Measurements from ENCODE around the gene HOXB5.

Gene HOXB5

DNA sequence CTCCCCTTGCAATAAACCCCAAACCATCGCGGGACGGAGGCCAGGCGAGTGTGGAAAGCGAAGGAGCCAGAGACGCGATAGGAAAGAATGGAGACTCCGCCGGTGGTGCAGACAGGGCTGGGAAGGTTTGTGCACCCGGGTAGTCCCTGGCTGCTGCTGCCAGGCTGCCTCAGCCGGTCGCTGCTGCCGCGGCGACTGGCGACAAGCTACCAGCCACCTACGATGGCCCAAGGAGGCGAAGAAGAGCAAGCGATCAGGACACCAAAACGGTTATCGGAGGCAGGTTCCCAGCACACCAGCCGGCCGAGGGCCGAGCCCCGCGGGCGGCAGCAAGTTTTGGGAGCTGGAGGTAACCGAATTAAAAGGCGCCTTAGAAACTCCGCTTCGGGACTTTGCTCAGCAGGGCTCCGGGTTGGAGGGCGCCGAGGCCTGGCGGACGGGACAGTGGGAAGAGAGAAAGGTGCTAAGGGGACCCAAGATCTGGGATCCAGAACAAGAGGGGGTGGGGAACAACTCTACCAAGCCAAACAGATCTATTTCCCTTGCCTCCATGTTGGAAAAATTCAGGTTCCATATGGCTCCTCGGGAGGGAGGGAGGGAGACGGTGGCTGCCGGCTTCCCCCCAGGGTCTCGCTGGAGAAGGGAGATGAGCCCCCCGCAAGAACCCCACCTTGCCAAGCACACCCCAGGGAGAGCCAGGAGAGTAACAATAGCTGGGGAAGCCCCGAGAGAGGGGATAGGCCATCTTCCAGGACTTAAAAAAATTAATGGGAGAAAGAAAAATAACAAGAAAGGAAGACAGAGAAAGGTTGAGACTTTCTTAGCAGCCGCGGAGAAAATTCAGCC is 38.9 kb downstream of the HOXB5 start:
- H3K27me3 ChIP-seq (ENCODE audit: control insufficient read depth in 1 of 2, insufficient read depth in 2 of 2, low read length in 2 of 2) = peaks cover 0 to 3% of the 10 kb centered on the region in 2 donors
- peak overlapping the region; percentile 96 for H3K27ac ChIP-seq (ENCODE audit: low read length)
- H3K9ac ChIP-seq (ENCODE audit: low read length in 2 of 2) = peak overlapping the region; percentile 84 to 87
- H3K36me3 ChIP-seq (ENCODE audit: control insufficient read depth in 2 of 2, insufficient read depth in 2 of 2, low read length in 2 of 2) = peaks cover 3% of the 10 kb centered on the region in 2 donors
- no peaks in the 10 kb centered on the region for H3K9me3 ChIP-seq (ENCODE audit: control insufficient read depth in 2 of 2, low read length in 2 of 2)
- peaks cover 77% of the 10 kb centered on the region for H3K4me1 ChIP-seq (ENCODE audit: control insufficient read depth, insufficient read depth, low read length)
- H3K4me3 ChIP-seq (ENCODE audit: low read length in 2 of 2) = peak overlapping the region; percentile 65 to 75

GRCh38 chr17:48553826-48554225 is 39.8 kb downstream of the HOXB5 start:
- H3K27ac ChIP-seq (ENCODE audit: low read length) = peak overlapping the region; percentile 96
- H3K27me3 ChIP-seq (ENCODE audit: control insufficient read depth in 1 of 2, insufficient read depth in 2 of 2, low read length in 2 of 2) = peaks cover 0 to 3% of the 10 kb centered on the region in 2 donors
- H3K36me3 ChIP-seq (ENCODE audit: control insufficient read depth in 2 of 2, insufficient read depth in 2 of 2, low read length in 2 of 2) = peaks cover 3% of the 10 kb centered on the region in 2 donors
- H3K4me1 ChIP-seq (ENCODE audit: control insufficient read depth, insufficient read depth, low read length) = peaks cover 75% of the 10 kb centered on the region
- H3K9me3 ChIP-seq (ENCODE audit: control insufficient read depth in 2 of 2, low read length in 2 of 2) = no peaks in the 10 kb centered on the region
- peak overlapping the region; percentile 42 to 75 for H3K4me3 ChIP-seq (ENCODE audit: low read length in 2 of 2)
- H3K9ac ChIP-seq (ENCODE audit: low read length in 2 of 2) = peak overlapping the region; percentile 54 to 84

DNA sequence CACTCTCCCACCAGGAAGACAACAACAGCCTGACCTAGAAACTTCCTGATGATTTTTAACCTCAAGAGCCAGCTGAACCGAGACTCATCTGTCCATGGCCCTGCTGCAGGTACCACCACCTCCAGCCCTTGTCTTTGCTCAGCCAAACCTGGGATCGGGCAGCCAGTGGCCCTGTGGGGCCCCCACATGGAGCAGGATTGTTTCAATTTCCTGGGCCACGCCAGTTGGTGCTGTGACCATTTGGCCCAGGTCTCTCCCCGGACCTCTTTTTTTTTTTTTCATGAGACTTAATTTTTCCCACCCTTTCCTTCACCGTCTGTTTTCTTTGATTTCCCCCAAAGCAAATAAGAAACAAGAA is 40.4 kb downstream of the HOXB5 start:
- Histone ChIP-seq H3K9me3 (ENCODE audit: control insufficient read depth in 2 of 2, low read length in 2 of 2) (no peaks in the 10 kb centered on the region), H3K9ac (ENCODE audit: low read length in 2 of 2) (peak overlapping the region; percentile 10 to 42), H3K36me3 (ENCODE audit: control insufficient read depth in 2 of 2, insufficient read depth in 2 of 2, low read length in 2 of 2) (peaks cover 3% of the 10 kb centered on the region in 2 donors), H3K4me3 (ENCODE audit: low read length in 2 of 2) (peak overlapping the region in 1 of 2 donors; percentile 75), H3K4me1 (ENCODE audit: control insufficient read depth, insufficient read depth, low read length) (peaks cover 74% of the 10 kb centered on the region), H3K27ac (ENCODE audit: low read length) (peak overlapping the region; percentile 96), H3K27me3 (ENCODE audit: control insufficient read depth in 1 of 2, insufficient read depth in 2 of 2, low read length in 2 of 2) (peaks cover 0 to 3% of the 10 kb centered on the region in 2 donors)

DNA sequence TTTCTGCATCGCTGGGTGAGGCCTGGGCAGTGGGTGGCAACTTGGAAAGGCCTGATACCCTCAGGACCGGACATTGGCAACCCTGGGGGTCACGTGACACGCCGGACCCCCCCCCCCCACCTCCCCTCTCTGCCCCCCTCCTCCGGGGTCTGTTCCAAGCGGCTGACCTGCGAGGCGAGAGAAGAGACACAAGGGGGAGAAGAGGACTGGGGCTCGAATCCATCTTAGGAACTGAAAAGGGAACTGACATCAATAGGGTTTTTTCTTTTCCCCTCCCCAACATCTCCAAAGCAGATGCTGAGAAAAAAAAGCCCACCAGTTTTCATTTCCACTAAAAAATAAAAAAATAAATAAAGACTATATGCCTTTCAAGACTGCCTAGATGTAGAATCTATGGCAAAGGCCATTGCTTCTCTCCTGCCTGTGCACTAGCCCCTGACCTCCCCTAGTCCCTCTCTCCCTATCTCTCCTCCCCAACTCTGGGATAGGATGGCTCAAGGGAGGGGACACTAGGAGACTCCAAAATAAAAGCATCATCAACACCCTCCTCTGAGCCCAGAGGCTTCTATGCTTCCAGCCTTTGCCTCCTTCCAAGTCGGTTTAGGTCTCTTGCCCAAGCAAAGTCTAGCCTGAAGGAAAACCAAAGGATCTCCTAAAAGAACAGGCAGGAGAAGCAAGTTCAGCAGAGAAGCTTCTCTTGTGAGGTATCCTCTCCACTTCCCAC is 41.0 kb downstream of the HOXB5 start:
- Histone ChIP-seq H3K4me1 (ENCODE audit: control insufficient read depth, insufficient read depth, low read length) (peaks cover 74% of the 10 kb centered on the region), H3K9ac (ENCODE audit: low read length in 2 of 2) (peak overlapping the region; percentile 10 to 42), H3K36me3 (ENCODE audit: control insufficient read depth in 2 of 2, insufficient read depth in 2 of 2, low read length in 2 of 2) (peaks cover 3% of the 10 kb centered on the region in 2 donors), H3K4me3 (ENCODE audit: low read length in 2 of 2) (peak overlapping the region in 1 of 2 donors; percentile 75), H3K9me3 (ENCODE audit: control insufficient read depth in 2 of 2, low read length in 2 of 2) (no peaks in the 10 kb centered on the region), H3K27ac (ENCODE audit: low read length) (peak overlapping the region; percentile 96), H3K27me3 (ENCODE audit: control insufficient read depth in 1 of 2, insufficient read depth in 2 of 2, low read length in 2 of 2) (peaks cover 0 to 3% of the 10 kb centered on the region in 2 donors)

DNA sequence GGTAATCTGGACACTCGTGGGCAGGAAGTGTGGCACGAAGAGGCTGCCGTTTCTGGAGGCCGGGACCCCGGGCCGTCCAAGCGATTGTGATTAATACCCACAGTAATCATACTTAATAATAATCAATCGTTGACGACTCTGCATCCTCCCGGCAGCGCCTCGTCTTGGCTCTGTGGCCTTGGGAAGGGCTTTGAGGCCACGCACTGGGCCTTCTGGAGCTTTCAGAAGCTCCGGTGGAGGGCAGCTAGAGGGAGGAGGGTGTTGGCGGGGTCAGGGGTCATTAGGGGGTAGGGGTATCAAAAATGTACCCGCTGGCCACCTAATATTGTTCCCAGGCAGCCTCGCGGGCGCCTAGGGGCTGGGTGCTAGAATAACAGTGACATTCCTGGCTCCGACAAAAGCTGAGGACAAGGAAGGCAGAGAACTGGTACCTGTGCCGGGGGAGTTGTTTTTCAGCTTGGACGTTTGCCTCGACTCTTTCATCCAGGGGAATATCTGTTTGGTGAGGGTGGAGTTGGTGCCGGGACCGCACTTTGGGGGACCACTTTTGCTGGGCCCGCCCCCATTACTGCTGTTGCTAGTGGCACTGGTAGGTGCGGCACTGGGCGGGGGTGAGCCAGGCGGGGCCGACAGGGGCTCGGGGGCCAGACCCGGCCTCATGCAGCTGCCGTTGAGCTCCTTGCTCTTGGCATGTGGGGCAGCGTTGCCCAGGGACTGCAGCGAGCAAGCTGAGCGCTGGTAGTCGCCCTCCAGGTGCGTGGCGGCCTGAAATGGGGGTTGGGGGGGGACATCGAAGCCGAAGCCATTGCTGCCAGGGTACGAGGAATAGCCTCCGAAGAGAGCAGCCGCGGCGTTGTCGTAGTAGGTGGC is 41.7 kb downstream of the HOXB5 start:
- Histone ChIP-seq H3K9me3 (ENCODE audit: control insufficient read depth in 2 of 2, low read length in 2 of 2) (no peaks in the 10 kb centered on the region), H3K4me3 (ENCODE audit: low read length in 2 of 2) (peak overlapping the region in 1 of 2 donors; percentile 58), H3K27ac (ENCODE audit: low read length) (peak overlapping the region; percentile 96), H3K9ac (ENCODE audit: low read length in 2 of 2) (peak overlapping the region in 1 of 2 donors; percentile 55), H3K4me1 (ENCODE audit: control insufficient read depth, insufficient read depth, low read length) (peaks cover 74% of the 10 kb centered on the region), H3K36me3 (ENCODE audit: control insufficient read depth in 2 of 2, insufficient read depth in 2 of 2, low read length in 2 of 2) (peaks cover 3% of the 10 kb centered on the region in 2 donors), H3K27me3 (ENCODE audit: control insufficient read depth in 1 of 2, insufficient read depth in 2 of 2, low read length in 2 of 2) (peaks cover 0 to 3% of the 10 kb centered on the region in 2 donors)

- Histone ChIP-seq H3K36me3 (ENCODE audit: control insufficient read depth in 2 of 2, insufficient read depth in 2 of 2, low read length in 2 of 2) (peaks cover 3% of the 10 kb centered on the region in 2 donors), H3K27me3 (ENCODE audit: control insufficient read depth in 1 of 2, insufficient read depth in 2 of 2, low read length in 2 of 2) (peaks cover 0 to 3% of the 10 kb centered on the region in 2 donors), H3K9me3 (ENCODE audit: control insufficient read depth in 2 of 2, low read length in 2 of 2) (no peaks in the 10 kb centered on the region), H3K9ac (ENCODE audit: low read length in 2 of 2) (no peak overlapping the region), H3K27ac (ENCODE audit: low read length) (peak overlapping the region; percentile 96), H3K4me1 (ENCODE audit: control insufficient read depth, insufficient read depth, low read length) (peaks cover 74% of the 10 kb centered on the region), H3K4me3 (ENCODE audit: low read length in 2 of 2) (peak overlapping the region in 1 of 2 donors; percentile 58)
Observed at GRCh38 chr17:48551214-48551555, 42.4 kb downstream of the HOXB5 start.

- Histone ChIP-seq H3K27me3 (ENCODE audit: control insufficient read depth in 1 of 2, insufficient read depth in 2 of 2, low read length in 2 of 2) (peaks cover 0 to 3% of the 10 kb centered on the region in 2 donors), H3K4me1 (ENCODE audit: control insufficient read depth, insufficient read depth, low read length) (peaks cover 74% of the 10 kb centered on the region), H3K4me3 (ENCODE audit: low read length in 2 of 2) (peak overlapping the region in 1 of 2 donors; percentile 49), H3K36me3 (ENCODE audit: control insufficient read depth in 2 of 2, insufficient read depth in 2 of 2, low read length in 2 of 2) (peaks cover 3% of the 10 kb centered on the region in 2 donors), H3K9me3 (ENCODE audit: control insufficient read depth in 2 of 2, low read length in 2 of 2) (no peaks in the 10 kb centered on the region), H3K27ac (ENCODE audit: low read length) (peak overlapping the region; percentile 96), H3K9ac (ENCODE audit: low read length in 2 of 2) (peak overlapping the region in 1 of 2 donors; percentile 21)
Observed at GRCh38 chr17:48550502-48551213, 42.9 kb downstream of the HOXB5 start.

GRCh38 chr17:48549914-48550501 is 43.6 kb downstream of the HOXB5 start:
- peak overlapping the region in 1 of 2 donors; percentile 49 for H3K4me3 ChIP-seq (ENCODE audit: low read length in 2 of 2)
- H3K9me3 ChIP-seq (ENCODE audit: control insufficient read depth in 2 of 2, low read length in 2 of 2) = no peaks in the 10 kb centered on the region
- peak overlapping the region; percentile 96 for H3K27ac ChIP-seq (ENCODE audit: low read length)
- H3K9ac ChIP-seq (ENCODE audit: low read length in 2 of 2) = peak overlapping the region in 1 of 2 donors; percentile 21
- H3K27me3 ChIP-seq (ENCODE audit: control insufficient read depth in 1 of 2, insufficient read depth in 2 of 2, low read length in 2 of 2) = peaks cover 0 to 3% of the 10 kb centered on the region in 2 donors
- H3K4me1 ChIP-seq (ENCODE audit: control insufficient read depth, insufficient read depth, low read length) = peaks cover 80% of the 10 kb centered on the region
- H3K36me3 ChIP-seq (ENCODE audit: control insufficient read depth in 2 of 2, insufficient read depth in 2 of 2, low read length in 2 of 2) = peaks cover 3% of the 10 kb centered on the region in 2 donors

DNA sequence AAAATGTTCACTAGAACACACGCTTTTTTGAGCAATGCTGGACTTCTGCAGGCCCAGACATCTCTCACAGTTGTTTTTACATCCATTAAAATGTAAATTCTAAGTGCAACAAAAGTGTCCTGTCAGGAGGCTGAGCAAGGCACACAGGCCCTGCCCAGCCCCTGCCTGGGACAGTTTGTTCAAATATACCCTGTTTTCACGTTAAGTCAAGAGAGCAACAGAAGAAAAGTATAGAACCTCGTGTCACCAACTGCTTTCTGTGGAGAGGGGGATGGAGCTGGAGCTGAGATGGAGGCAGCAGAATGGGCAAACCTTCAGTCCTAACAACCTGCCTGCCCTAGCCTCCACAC is 44.3 kb downstream of the HOXB5 start:
- peaks cover 0 to 3% of the 10 kb centered on the region in 2 donors for H3K27me3 ChIP-seq (ENCODE audit: control insufficient read depth in 1 of 2, insufficient read depth in 2 of 2, low read length in 2 of 2)
- H3K27ac ChIP-seq (ENCODE audit: low read length) = peak overlapping the region; percentile 97
- peak overlapping the region in 1 of 2 donors; percentile 5 for H3K9ac ChIP-seq (ENCODE audit: low read length in 2 of 2)
- H3K9me3 ChIP-seq (ENCODE audit: control insufficient read depth in 2 of 2, low read length in 2 of 2) = no peaks in the 10 kb centered on the region
- H3K36me3 ChIP-seq (ENCODE audit: control insufficient read depth in 2 of 2, insufficient read depth in 2 of 2, low read length in 2 of 2) = peaks cover 3% of the 10 kb centered on the region in 2 donors
- H3K4me3 ChIP-seq (ENCODE audit: low read length in 2 of 2) = peak overlapping the region in 1 of 2 donors; percentile 22
- peaks cover 75% of the 10 kb centered on the region for H3K4me1 ChIP-seq (ENCODE audit: control insufficient read depth, insufficient read depth, low read length)

Data from stomach smooth muscle (tissue), 2 donors.